Fibroblast of the aortic adventitia (primary cell): Measurements from ENCODE around the gene GRIK4. TPM values are rescaled to one million over a fixed set of nuclear protein-coding genes. Genes with fewer than 3 reads are reported as not detected.

ENCODE experiments used
- DNase-seq: peaks from one replicate; pipeline ENCODE4 v3.0.0-alpha.2; 2010; ENCODE audit warnings: low read depth
- H3K4me3 ChIP-seq: 2 replicates; pipeline ENCODE4 v1.5.1; 2011; ENCODE audit warnings: low read depth, mild to moderate bottlenecking, control low read depth, low read length, moderate library complexity
- CTCF ChIP-seq: IDR thresholded peaks from 2 replicates; pipeline ENCODE4 v1.5.1; 2011; ENCODE audit warnings: mild to moderate bottlenecking, low read length, control low read depth, inconsistent platforms; ENCODE audit not compliant: insufficient read depth
- total RNA-seq: library from RNA; depleted of rRNA; stranded (reverse); fragments of >200 nt; gene quantifications from 2 replicates; pipeline ENCODE4 v1.2.3, GENCODE V29; 2012; ENCODE audit warnings: low replicate concordance

GRIK4 gene
- total RNA-seq, 1 donor = not detected

- no peak for TF ChIP-seq CTCF
- no peak for DNase-seq
These were observed 426.0 kb downstream of the GRIK4 start for GRCh38 chr11:120937501-120937900.

GRCh38 chr11:120938260-120938659 lies 426.7 kb downstream of the GRIK4 start:
- no peak overlapping the region for H3K4me3 ChIP-seq
- no peak for TF ChIP-seq CTCF
- no peak for DNase-seq

More at GRCh38 chr11:120937501-120937900, 426.0 kb downstream of the GRIK4 start:
- no peak overlapping the region for H3K4me3 ChIP-seq

GRCh38 chr11:120940160-120940848 lies 428.8 kb downstream of the GRIK4 start:
- no peak for DNase-seq
- no peak for TF ChIP-seq CTCF
- no peak overlapping the region for H3K4me3 ChIP-seq

- no peak for TF ChIP-seq CTCF
- DNase-seq = no peak
- no peak overlapping the region for H3K4me3 ChIP-seq
These were observed 429.5 kb downstream of the GRIK4 start for GRCh38 chr11:120941000-120941399.

- no peak for DNase-seq
- H3K4me3 ChIP-seq = no peak overlapping the region
- TF ChIP-seq CTCF = no peak
These were observed 431.2 kb downstream of the GRIK4 start for GRCh38 chr11:120942701-120943100.

- DNase-seq = no peak
- H3K4me3 ChIP-seq = no peak overlapping the region
- peak; percentile 10 for TF ChIP-seq CTCF
These were observed 433.5 kb downstream of the GRIK4 start for GRCh38 chr11:120945042-120945441.

- no peak for TF ChIP-seq CTCF
- no peak overlapping the region for H3K4me3 ChIP-seq
- no peak for DNase-seq
These were observed 439.3 kb downstream of the GRIK4 start for GRCh38 chr11:120950880-120951279.
